ENCODE data around the gene SYT7. TPM values are rescaled to one million over a fixed set of nuclear protein-coding genes. Genes with fewer than 3 reads are reported as not detected.
A peak's percentile ranks its signal among the peaks of the same experiment; 100 is the strongest.

SYT7 gene
- total RNA-seq, 1 donor from 2014 or later: 93.6 TPM

DNA sequence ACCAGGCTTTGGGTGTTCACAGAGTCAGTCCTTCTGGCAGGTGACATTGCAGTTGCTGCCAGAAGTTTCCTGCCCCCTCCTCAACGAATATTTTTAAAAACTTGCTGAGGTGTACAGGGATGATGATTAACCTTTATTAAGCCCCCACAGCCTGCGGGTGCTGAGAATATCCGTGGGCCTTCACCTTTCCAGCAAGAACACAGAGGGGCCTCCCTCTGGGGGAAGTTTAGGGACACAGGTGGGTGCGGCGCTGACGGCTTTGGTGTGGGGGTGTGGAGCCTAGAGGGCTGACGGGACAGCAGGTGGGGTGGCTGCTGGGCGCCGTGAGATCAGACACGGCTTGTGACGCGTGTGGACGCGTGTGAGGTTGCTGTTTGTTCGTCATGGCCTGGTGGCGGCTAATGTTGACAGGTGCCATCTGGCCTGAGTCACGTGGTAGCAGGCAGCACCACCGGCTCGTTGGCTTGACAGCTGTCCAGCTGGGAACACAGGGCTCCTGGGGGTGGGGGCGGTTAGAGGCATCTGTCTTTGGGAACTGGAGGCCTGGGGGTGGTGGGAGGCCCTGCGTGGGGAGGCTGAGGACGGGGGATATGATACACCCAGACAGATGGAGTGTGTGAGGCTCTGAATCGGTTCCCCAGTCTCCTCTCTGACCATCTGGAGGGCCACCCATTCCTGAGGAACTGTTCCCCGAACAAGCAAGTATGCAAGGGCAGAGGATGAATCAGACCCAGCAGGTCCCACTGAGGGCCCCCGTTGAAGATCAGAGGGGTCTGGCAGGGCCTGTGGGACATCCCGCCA is 84.9 kb downstream of the SYT7 start:
- H3K27me3 Mint-ChIP-seq (ENCODE audit: unreplicated experiment): peaks cover 8% of the 10 kb centered on the region
- DNase-seq: peak; percentile 81
- no peak overlapping the region for H3K27ac Mint-ChIP-seq (ENCODE audit: unreplicated experiment)
- TF ChIP-seq, protein P1, sequence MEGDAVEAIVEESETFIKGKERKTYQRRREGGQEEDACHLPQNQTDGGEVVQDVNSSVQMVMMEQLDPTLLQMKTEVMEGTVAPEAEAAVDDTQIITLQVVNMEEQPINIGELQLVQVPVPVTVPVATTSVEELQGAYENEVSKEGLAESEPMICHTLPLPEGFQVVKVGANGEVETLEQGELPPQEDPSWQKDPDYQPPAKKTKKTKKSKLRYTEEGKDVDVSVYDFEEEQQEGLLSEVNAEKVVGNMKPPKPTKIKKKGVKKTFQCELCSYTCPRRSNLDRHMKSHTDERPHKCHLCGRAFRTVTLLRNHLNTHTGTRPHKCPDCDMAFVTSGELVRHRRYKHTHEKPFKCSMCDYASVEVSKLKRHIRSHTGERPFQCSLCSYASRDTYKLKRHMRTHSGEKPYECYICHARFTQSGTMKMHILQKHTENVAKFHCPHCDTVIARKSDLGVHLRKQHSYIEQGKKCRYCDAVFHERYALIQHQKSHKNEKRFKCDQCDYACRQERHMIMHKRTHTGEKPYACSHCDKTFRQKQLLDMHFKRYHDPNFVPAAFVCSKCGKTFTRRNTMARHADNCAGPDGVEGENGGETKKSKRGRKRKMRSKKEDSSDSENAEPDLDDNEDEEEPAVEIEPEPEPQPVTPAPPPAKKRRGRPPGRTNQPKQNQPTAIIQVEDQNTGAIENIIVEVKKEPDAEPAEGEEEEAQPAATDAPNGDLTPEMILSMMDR (IDR thresholded peaks at IDR 0.05; ENCODE audit: partially characterized antibody, unreplicated experiment): no peak
- H3K4me1 Mint-ChIP-seq (ENCODE audit: low read depth, unreplicated experiment): peaks cover 19% of the 10 kb centered on the region
- H3K36me3 Mint-ChIP-seq (ENCODE audit: unreplicated experiment): no peaks in the 10 kb centered on the region
- H3K4me3 Mint-ChIP-seq (ENCODE audit: unreplicated experiment): peak overlapping the region; percentile 36
- peaks cover 19% of the 10 kb centered on the region for H3K9me3 Mint-ChIP-seq (ENCODE audit: unreplicated experiment)

DNA sequence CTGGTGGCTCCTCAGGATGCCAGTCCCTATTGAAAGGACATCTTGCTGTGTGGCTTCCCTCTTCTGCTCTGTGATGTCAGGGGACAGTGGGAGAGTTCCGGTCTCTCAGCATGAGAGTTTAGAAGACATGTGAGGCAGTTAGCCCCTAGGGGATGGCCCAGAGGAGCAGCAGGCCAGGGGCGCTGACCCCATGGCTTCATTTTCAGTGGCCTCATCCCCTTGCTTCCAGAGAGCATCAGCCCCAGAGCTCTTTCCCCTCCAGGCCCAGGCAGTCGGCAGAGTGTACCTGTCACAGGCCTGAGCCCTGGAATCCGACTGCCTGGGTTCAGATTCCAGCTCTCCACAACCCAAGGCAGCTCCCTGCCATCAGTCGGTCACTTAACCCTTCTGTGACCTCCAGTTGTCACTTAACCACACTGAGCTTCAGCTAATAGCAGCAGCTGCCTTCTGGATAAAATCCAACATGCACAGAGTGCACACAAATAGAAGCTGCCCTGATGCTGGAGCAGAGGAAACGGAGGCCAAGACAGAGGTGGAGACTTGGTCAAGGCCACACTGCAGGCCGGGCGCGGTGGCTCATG is 86.4 kb downstream of the SYT7 start:
- peak overlapping the region; percentile 30 for H3K4me3 Mint-ChIP-seq (ENCODE audit: unreplicated experiment)
- H3K4me1 Mint-ChIP-seq (ENCODE audit: low read depth, unreplicated experiment): peaks cover 29% of the 10 kb centered on the region
- peak overlapping the region; percentile 77 for H3K27ac Mint-ChIP-seq (ENCODE audit: unreplicated experiment)
- H3K27me3 Mint-ChIP-seq (ENCODE audit: unreplicated experiment): peaks cover 14% of the 10 kb centered on the region
- TF ChIP-seq, protein P1 (IDR thresholded peaks at IDR 0.05; ENCODE audit: partially characterized antibody, unreplicated experiment): no peak
- peaks cover 18% of the 10 kb centered on the region for H3K9me3 Mint-ChIP-seq (ENCODE audit: unreplicated experiment)
- no peak for DNase-seq
- H3K36me3 Mint-ChIP-seq (ENCODE audit: unreplicated experiment): no peaks in the 10 kb centered on the region

DNA sequence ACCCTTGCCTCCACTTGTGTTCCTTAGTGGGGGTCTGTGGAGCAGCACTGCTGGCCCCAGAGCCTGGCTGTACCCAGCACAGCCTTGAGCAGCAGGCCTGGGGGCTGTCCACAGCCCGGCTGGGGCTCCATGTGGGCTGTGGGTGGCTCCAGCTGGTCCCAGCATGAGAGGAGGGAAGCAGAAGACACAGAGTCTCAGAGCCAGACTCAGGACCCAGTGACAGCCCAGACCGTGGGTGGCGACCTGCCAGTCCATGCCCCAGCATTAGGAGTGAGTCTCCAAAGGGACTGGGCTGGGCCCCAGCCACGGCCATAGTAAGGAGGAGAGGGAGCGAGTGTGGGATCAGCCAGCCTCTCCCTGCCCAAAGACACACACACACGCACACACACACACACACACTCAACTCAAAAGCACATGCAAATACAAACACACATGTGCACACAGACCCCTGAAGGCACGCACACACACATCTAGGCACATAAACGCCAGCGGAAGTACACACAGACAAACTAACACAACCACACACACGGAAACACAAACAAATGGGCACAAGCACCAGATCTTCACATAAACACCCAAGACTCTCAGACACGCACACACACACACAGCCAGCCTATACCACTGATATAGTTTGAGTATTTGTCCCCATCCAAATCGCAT is 89.0 kb downstream of the SYT7 start:
- TF ChIP-seq, protein P1 (IDR thresholded peaks at IDR 0.05; ENCODE audit: partially characterized antibody, unreplicated experiment): no peak
- no peak for DNase-seq
- H3K27me3 Mint-ChIP-seq (ENCODE audit: unreplicated experiment): peaks cover 23% of the 10 kb centered on the region
- H3K9me3 Mint-ChIP-seq (ENCODE audit: unreplicated experiment): peaks cover 21% of the 10 kb centered on the region
- peak overlapping the region; percentile 62 for H3K27ac Mint-ChIP-seq (ENCODE audit: unreplicated experiment)
- peak overlapping the region; percentile 13 for H3K4me3 Mint-ChIP-seq (ENCODE audit: unreplicated experiment)
- H3K4me1 Mint-ChIP-seq (ENCODE audit: low read depth, unreplicated experiment): peaks cover 45% of the 10 kb centered on the region
- no peaks in the 10 kb centered on the region for H3K36me3 Mint-ChIP-seq (ENCODE audit: unreplicated experiment)

DNA sequence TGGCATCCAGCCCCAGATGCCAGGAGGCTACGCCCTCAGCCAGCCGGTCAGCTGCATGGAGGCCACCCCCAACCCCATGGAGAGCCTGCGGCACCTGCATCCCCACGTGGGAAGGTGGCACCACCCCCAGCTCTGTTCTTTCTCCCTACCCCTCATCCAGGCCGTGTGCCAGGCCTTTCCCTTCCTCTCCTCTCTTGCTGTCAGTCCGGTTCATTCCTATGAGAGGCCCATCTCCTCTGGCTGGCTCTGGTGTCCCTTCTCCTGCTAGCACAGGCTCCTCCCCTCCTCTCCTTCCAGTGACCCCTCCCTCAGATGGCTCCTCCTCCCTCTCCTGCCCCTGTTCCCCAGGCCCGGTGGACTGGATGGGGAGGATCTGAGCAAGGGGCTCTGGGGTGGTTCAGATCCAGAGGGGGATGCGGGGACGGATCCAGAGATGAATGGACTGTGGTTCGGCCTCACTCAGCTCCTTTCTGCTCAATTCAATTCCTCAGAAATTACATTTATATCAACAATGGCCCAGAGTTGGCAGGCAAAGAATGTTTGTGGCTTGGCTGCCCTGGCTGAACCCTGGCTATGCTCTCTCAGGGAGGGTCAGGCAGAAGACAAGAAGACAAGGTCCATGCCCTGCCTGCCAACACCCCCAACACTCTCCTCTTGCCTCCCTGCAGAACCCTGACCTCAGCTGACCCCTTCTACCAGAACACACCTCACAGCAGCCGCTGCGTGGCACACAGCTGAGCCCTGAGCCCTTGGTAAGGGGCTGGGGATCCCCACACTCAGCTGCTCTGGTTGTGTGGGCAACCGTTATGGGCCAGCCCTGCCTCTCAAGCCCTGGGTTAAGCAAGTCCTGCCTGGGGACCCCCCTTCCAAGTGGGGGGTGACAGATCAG is 90.8 kb downstream of the SYT7 start:
- H3K4me3 Mint-ChIP-seq (ENCODE audit: unreplicated experiment): peak overlapping the region; percentile 81
- TF ChIP-seq, protein P1 (IDR thresholded peaks at IDR 0.05; ENCODE audit: partially characterized antibody, unreplicated experiment): no peak
- no peak for DNase-seq
- H3K9me3 Mint-ChIP-seq (ENCODE audit: unreplicated experiment): peaks cover 13% of the 10 kb centered on the region
- H3K4me1 Mint-ChIP-seq (ENCODE audit: low read depth, unreplicated experiment): peaks cover 49% of the 10 kb centered on the region
- peaks cover 20% of the 10 kb centered on the region for H3K27me3 Mint-ChIP-seq (ENCODE audit: unreplicated experiment)
- peak overlapping the region; percentile 62 for H3K27ac Mint-ChIP-seq (ENCODE audit: unreplicated experiment)
- no peaks in the 10 kb centered on the region for H3K36me3 Mint-ChIP-seq (ENCODE audit: unreplicated experiment)

Measured in glutamatergic neuron (in vitro differentiated cells).